GM12878 (cell line): ENCODE results near the gene DTX1. TPM values are rescaled to one million over a fixed set of nuclear protein-coding genes. Genes with fewer than 3 reads are reported as not detected.
A peak's percentile ranks its signal among the peaks of the same experiment; 100 is the strongest.

ENCODE experiments used
- ATAC-seq: fragments of 200-7000 bp; cut with Tn5 transposase; 3 replicates; pipeline ENCODE4 v1.9.1; 2020; ENCODE audit warnings: mild to moderate bottlenecking, moderate library complexity
- BruUV-seq: library from RNA; stranded (reverse); fragments of 400-500 nt; replicated peaks from 2 replicates; lab custom pipeline; 2021; lab: Mats Ljungman, UMichigan
- CTCF ChIA-PET: fragments of 300-600 bp; sonication (Branson Sonifier 250); formaldehyde crosslinking; extraction: SDS; loops from one replicate; lab custom pipeline; 2021; ENCODE audit warnings: inconsistent platforms; lab: Yijun Ruan, JAX
- POLR2A ChIA-PET: fragments of 350-600 bp; formaldehyde crosslinking; extraction: SDS; loops from one replicate; lab custom pipeline; 2021; ENCODE audit warnings: inconsistent platforms; lab: Charles Lee
- RAD21 ChIA-PET: fragments of 300-600 bp; sonication (Branson Sonifier 250); formaldehyde crosslinking; loops from one replicate; lab custom pipeline; 2023; ENCODE audit warnings: antibody characterized with exemption; ENCODE audit not compliant: unreplicated experiment; lab: Charles Lee
- SMC1A ChIA-PET: fragments of 300-600 bp; sonication (Branson Sonifier 250); formaldehyde crosslinking; loops from one replicate; lab custom pipeline; 2023; ENCODE audit not compliant: unreplicated experiment, uncharacterized antibody; lab: Charles Lee
- DNase-seq: peaks from one replicate; pipeline ENCODE4 v3.0.0-alpha.2; 2011; ENCODE audit warnings: low read depth, low spot score
- FAIRE-seq: peaks from 3 replicates; lab custom pipeline; 2011; peaks lifted over from hg19 to GRCh38; lab: Jason Lieb, UNC
- H2AFZ ChIP-seq: 2 replicates; pipeline ENCODE4 v1.6.0; 2011; ENCODE audit warnings: low read depth, low read length, control low read depth; ENCODE audit not compliant: control insufficient read depth
- H3K27ac ChIP-seq: 2 replicates; pipeline ENCODE4 v1.5.1; 2011; ENCODE audit warnings: control low read depth; ENCODE audit not compliant: control insufficient read depth, insufficient read depth
- H3K27me3 ChIP-seq, 2 experiments: replicated peaks in 1 of 2; 2 replicates each; pipeline versions ENCODE4 v1.6.0 to v1.6.1; 2011; ENCODE audit warnings: low read length in 1 of 2; ENCODE audit not compliant: control insufficient read depth in 2 of 2, insufficient read depth in 2 of 2
- H3K36me3 ChIP-seq, 2 experiments: 2 replicates each; pipeline ENCODE4 v1.5.1; 2011; ENCODE audit warnings: low read length in 1 of 2; ENCODE audit not compliant: control insufficient read depth in 2 of 2, insufficient read depth in 2 of 2
- H3K4me1 ChIP-seq: 2 replicates; pipeline ENCODE4 v1.6.1; 2011; ENCODE audit warnings: mild to moderate bottlenecking, low read length, moderate library complexity, mixed read lengths; ENCODE audit not compliant: control insufficient read depth, insufficient read depth
- H3K4me2 ChIP-seq: 2 replicates; pipeline ENCODE4 v1.6.0; 2011; ENCODE audit warnings: control low read depth; ENCODE audit not compliant: control insufficient read depth, insufficient read depth
- H3K4me3 ChIP-seq: fragments of 200-600 bp; sonication (generic); 2 replicates; pipeline ENCODE4 v1.5.1; 2016
- H3K79me2 ChIP-seq: 2 replicates; pipeline ENCODE4 v1.6.0; 2011; ENCODE audit warnings: low read length; ENCODE audit not compliant: control insufficient read depth, insufficient read depth
- H3K9ac ChIP-seq: 2 replicates; pipeline ENCODE4 v1.8.0; 2011; ENCODE audit warnings: low read length, control low read depth, mixed read lengths; ENCODE audit not compliant: control insufficient read depth, insufficient read depth
- H3K9me3 ChIP-seq: replicated peaks from 3 replicates; pipeline ENCODE4 v1.5.1; 2011; ENCODE audit warnings: mild to moderate bottlenecking, low read length; ENCODE audit not compliant: control insufficient read depth, insufficient read depth
- H4K20me1 ChIP-seq: 2 replicates; pipeline ENCODE4 v1.6.0; 2011; ENCODE audit not compliant: control insufficient read depth, insufficient read depth
- CTCF ChIP-seq, 3 experiments: IDR thresholded peaks in 2 of 3; conservative IDR thresholded peaks in 1 of 3; 2 replicates each; pipeline ENCODE4 v1.5.1; 2011; ENCODE audit warnings: low read depth in 3 of 3, low read length in 3 of 3, mild to moderate bottlenecking in 3 of 3, control low read depth in 2 of 3, moderate library complexity in 2 of 3, inconsistent platforms in 1 of 3, mixed read lengths in 1 of 3; ENCODE audit not compliant: control insufficient read depth in 2 of 3, insufficient read depth in 1 of 3; ENCODE audit errors: extremely low read depth in 1 of 3
- GABPA ChIP-seq: IDR thresholded peaks from 2 replicates; pipeline ENCODE4 v1.6.1; 2014; ENCODE audit warnings: antibody characterized with exemption, low read depth, mild to moderate bottlenecking, inconsistent platforms
- IKZF1 ChIP-seq: fragments of 450-650 bp; conservative IDR thresholded peaks from 2 replicates; pipeline ENCODE4 v1.6.1; 2017; ENCODE audit warnings: antibody characterized with exemption, mild to moderate bottlenecking
- IKZF2 ChIP-seq, 2 experiments: fragments of 450-650 bp; IDR thresholded peaks; 2 replicates each; pipeline ENCODE4 v1.6.1; 2017; ENCODE audit warnings: mild to moderate bottlenecking in 2 of 2, moderate library complexity in 2 of 2
- POLR2AphosphoS2 ChIP-seq: IDR thresholded peaks from 2 replicates; pipeline ENCODE4 v1.6.1; 2011; ENCODE audit warnings: low read depth, mild to moderate bottlenecking, low read length, improper control_type of control experiment, moderate library complexity
- POU2F2 ChIP-seq: IDR thresholded peaks from 3 replicates; pipeline ENCODE4 v1.6.1; 2011; ENCODE audit warnings: low read depth, mild to moderate bottlenecking, low read length, borderline replicate concordance
- RAD21 ChIP-seq: IDR thresholded peaks from 2 replicates; pipeline ENCODE4 v1.6.1; 2011; ENCODE audit warnings: mild to moderate bottlenecking, low read depth, low read length, moderate library complexity; ENCODE audit not compliant: insufficient read depth
- ZBTB4 ChIP-seq: fragments of 450-650 bp; formaldehyde crosslinking; IDR thresholded peaks from 2 replicates; pipeline ENCODE4 v1.4.0; 2022; ENCODE audit warnings: mild to moderate bottlenecking, moderate library complexity
- WGBS: methylation state at CpG from one replicate; pipeline ENCODE4 v1.1.6; 2016; ENCODE audit warnings: low lambda C conversion rate; ENCODE audit not compliant: insufficient replicate concordance, insufficient coverage; ENCODE audit errors: missing lambda C conversion rate; 5-methylcytosine and 5-hydroxymethylcytosine counted together
- in situ Hi-C: fragments of 300-500 bp; cut with MboI; formaldehyde crosslinking; loops from 9 replicates; pipeline ENCODE4 v1.14.3; 2018; ENCODE audit warnings: mixed read lengths
- intact Hi-C: fragments of 100-400 bp; cut with micrococcal nuclease; formaldehyde crosslinking; loops from one replicate; pipeline ENCODE4 v1.14.2; 2022; ENCODE audit not compliant: unreplicated experiment
- polyA plus RNA-seq, 11 experiments: library from polyadenylated mRNA; depleted of rRNA in 4 of 11; unstranded in 6 of 11; stranded (reverse) in 5 of 11; fragments of >200 nt; fragmentation: Nextera tagmentation in 4 of 11; fragmentation: Illumina TruSeq in 1 of 11; extraction: Ambion mirVana in 4 of 11; extraction: Trizol in 1 of 11; gene quantifications; 1 replicate in 1 of 11; 2 replicates in 10 of 11; pipeline versions ENCODE4 v1.2.1 to v1.2.3, GENCODE V29; 2011 to 2016; ENCODE audit warnings: inconsistent platforms in 2 of 11, missing spikeins in 2 of 11, low read depth in 1 of 11
- total RNA-seq, 4 experiments: library from RNA; depleted of rRNA in 3 of 4; stranded (reverse); fragments of >200 nt in 3 of 4; fragmentation: Illumina TruSeq in 1 of 4; extraction: Trizol in 1 of 4; gene quantifications; 2 replicates each; pipeline versions ENCODE4 v1.2.1 to v1.2.3, GENCODE V29; 2013 to 2021
- TF ChIP-seq, protein P1 (sequence below): fragments of 450-650 bp; IDR thresholded peaks from 2 replicates; pipeline ENCODE4 v1.6.1; 2017; ENCODE audit warnings: low read depth, mild to moderate bottlenecking, moderate library complexity

Gene DTX1
- total and polyA plus RNA-seq, 10 of the 15 experiments (the other 5 are each of a cell fraction or from before 2014, with no cell fraction given), result 0.09 to 2.8 (median 0.66) TPM

DNA sequence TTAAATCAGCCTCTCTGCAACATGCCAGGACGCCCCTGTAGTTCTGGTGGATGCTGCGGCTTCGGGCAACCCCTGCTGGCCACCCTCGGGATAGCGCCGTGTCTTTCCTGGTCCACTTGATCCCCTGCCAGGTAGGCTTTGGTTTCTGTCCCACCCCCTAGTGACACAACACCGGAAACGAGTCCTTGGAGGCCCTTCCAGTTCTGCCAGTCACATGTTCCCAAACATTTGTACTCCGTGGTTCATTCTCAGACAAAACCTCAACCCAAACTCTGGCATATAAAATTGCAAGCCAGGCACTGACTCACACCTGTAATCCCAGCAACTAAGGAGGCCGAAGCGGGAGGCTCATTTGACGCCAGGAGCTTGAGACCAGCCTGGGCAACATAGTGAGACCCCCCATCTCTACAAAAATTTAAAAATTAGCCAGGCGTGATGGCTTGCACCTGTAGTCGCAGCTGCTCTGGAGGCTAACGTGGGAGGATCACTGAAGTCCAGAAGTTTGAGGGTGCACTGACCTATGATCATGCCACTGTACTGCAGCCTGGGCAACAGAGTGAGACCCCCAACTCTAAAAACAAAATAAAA, 42.0 kb downstream of the DTX1 start:
- no peak overlapping the region for H3K27ac ChIP-seq
- peak; percentile 93 for FAIRE-seq
- TF ChIP-seq ZBTB4 (CRISPR knock-in tag) (0 out of 2 replicates have a peak, but pooled peaks have one; percentile 5), IKZF2 (IDR thresholded peaks at IDR 0.05) (peak; percentile 27 to 64; a peak in 1 of 4 replicates), RAD21 (peak; percentile 93), IKZF1 (peak; percentile 68), GABPA (no peak), CTCF (IDR thresholded peaks at IDR 0.05 in 2 of 3, conservative IDR thresholded peaks at IDR 0.05 in 1 of 3; ENCODE audit: control insufficient read depth in 2 of 3, extremely low read depth in 1 of 3, insufficient read depth in 1 of 3, low read depth in 3 of 3, low read length in 3 of 3) (peak; percentile 95 to 98 (median 97); a peak in 5 of 6 replicates), POLR2AphosphoS2 (peak; percentile 32; the same call in 1 of the 2 replicates), POU2F2 (0 out of 3 replicates have a peak, but pooled peaks have one; percentile 45)
- TF ChIP-seq, protein P1, sequence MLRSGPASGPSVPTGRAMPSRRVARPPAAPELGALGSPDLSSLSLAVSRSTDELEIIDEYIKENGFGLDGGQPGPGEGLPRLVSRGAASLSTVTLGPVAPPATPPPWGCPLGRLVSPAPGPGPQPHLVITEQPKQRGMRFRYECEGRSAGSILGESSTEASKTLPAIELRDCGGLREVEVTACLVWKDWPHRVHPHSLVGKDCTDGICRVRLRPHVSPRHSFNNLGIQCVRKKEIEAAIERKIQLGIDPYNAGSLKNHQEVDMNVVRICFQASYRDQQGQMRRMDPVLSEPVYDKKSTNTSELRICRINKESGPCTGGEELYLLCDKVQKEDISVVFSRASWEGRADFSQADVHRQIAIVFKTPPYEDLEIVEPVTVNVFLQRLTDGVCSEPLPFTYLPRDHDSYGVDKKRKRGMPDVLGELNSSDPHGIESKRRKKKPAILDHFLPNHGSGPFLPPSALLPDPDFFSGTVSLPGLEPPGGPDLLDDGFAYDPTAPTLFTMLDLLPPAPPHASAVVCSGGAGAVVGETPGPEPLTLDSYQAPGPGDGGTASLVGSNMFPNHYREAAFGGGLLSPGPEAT, result no peak

More for the DNA sequence above, 42.0 kb downstream of the DTX1 start:
- Histone ChIP-seq H3K4me3 (no peak overlapping the region), H3K4me2 (peak overlapping the region; percentile 55; the same call in 1 of the 2 replicates), H3K4me1 (peaks cover 10% of the 10 kb centered on the region; the same call in 1 of the 2 replicates), H3K36me3 (no peaks in the 10 kb centered on the region), H3K79me2 (no peaks in the 10 kb centered on the region), H3K9me3 (no peaks in the 10 kb centered on the region), H3K27me3 (no peaks in the 10 kb centered on the region), H3K9ac (no peak overlapping the region), H4K20me1 (no peaks in the 10 kb centered on the region), H2AFZ (peak overlapping the region; percentile 48)
- POLR2A ChIA-PET, result interaction anchor here (0.5 to 1.4 kb wide), 3 partner anchors 9 to 960 kb away, joined by 3 to 5 read pairs (median 3); no protein-coding TSS in a partner anchor
- BruUV-seq, result no TSS peak
- RAD21 ChIA-PET, result interaction anchor here (0.6 to 6.2 kb wide), 19 partner anchors 9 to 198 kb away, joined by 3 to 50 read pairs (median 4); partner anchors contain the start of genes DTX1, OAS1 and OAS2
- DNase-seq (no peak), ATAC-seq (peak; percentile 91)
- intact Hi-C loops, result loop anchor here (1.0 to 5.0 kb wide), 3 partner anchors 50 to 106 kb away; no protein-coding TSS in a partner anchor
- CTCF ChIA-PET, result interaction anchor here (0.6 to 6.9 kb wide), 26 partner anchors 9 to 121 kb away, joined by 3 to 121 read pairs (median 5); partner anchors contain the start of genes CFAP73, DTX1 and OAS2
- 20% methylated on average over 15 of the region's 15 CpGs for WGBS
- SMC1A ChIA-PET, result interaction anchor here (0.9 to 16.1 kb wide), 16 partner anchors 9 to 199 kb away, joined by 3 to 416 read pairs (median 4); partner anchors contain the start of genes DTX1 and OAS1
- in situ Hi-C loops, result loop anchor here (10.0 kb wide), 1 partner anchor 54 kb away; no protein-coding TSS in a partner anchor
